Nephron progenitor cell (in vitro differentiated cells): Measurements from ENCODE around the gene PPP1CA.

Experiments
- DNase-seq: peaks from one replicate; pipeline ENCODE4 v3.0.0; 2021
- H3K27ac Mint-ChIP-seq: 2 replicates; pipeline ENCODE4 v1.8.0; 2021; ENCODE audit warnings: mild to moderate bottlenecking, moderate library complexity, mixed read lengths
- H3K27me3 Mint-ChIP-seq: 2 replicates; pipeline ENCODE4 v1.8.0; 2021; ENCODE audit warnings: mild to moderate bottlenecking, low read depth, mixed read lengths; ENCODE audit not compliant: poor library complexity
- H3K36me3 Mint-ChIP-seq: 2 replicates; pipeline ENCODE4 v1.8.0; 2021; ENCODE audit warnings: low read depth, mixed read lengths
- H3K4me1 Mint-ChIP-seq: 2 replicates; pipeline ENCODE4 v1.8.0; 2021; ENCODE audit warnings: mixed read lengths
- H3K4me3 Mint-ChIP-seq: 2 replicates; pipeline ENCODE4 v1.8.0; 2021; ENCODE audit warnings: mild to moderate bottlenecking, moderate library complexity, mixed read lengths
- H3K9me3 Mint-ChIP-seq: 2 replicates; pipeline ENCODE4 v1.8.0; 2021; ENCODE audit warnings: mild to moderate bottlenecking, moderate library complexity, mixed read lengths
- CTCF ChIP-seq: fragments of 200-600 bp; sonication (generic); IDR thresholded peaks from 2 replicates; pipeline ENCODE4 v1.5.0; 2021; ENCODE audit warnings: antibody characterized with exemption

PPP1CA gene

GRCh38 chr11:67412495-67413179 lies 11.0 kb upstream of the PPP1CA start:
- no peak for TF ChIP-seq CTCF
- peaks cover 39% of the 10 kb centered on the region for H3K4me1 Mint-ChIP-seq
- H3K4me3 Mint-ChIP-seq = no peak overlapping the region
- no peaks in the 10 kb centered on the region for H3K36me3 Mint-ChIP-seq
- H3K27ac Mint-ChIP-seq = no peak overlapping the region
- peaks cover 49% of the 10 kb centered on the region for H3K27me3 Mint-ChIP-seq
- no peak for DNase-seq
- H3K9me3 Mint-ChIP-seq = no peaks in the 10 kb centered on the region

GRCh38 chr11:67411785-67412152 lies 10.1 kb upstream of the PPP1CA start:
- H3K27ac Mint-ChIP-seq = no peak overlapping the region
- peaks cover 48% of the 10 kb centered on the region for H3K27me3 Mint-ChIP-seq
- no peak for TF ChIP-seq CTCF
- no peak for DNase-seq
- H3K36me3 Mint-ChIP-seq = no peaks in the 10 kb centered on the region
- no peak overlapping the region for H3K4me3 Mint-ChIP-seq
- H3K9me3 Mint-ChIP-seq = no peaks in the 10 kb centered on the region
- H3K4me1 Mint-ChIP-seq = peaks cover 44% of the 10 kb centered on the region

- TF ChIP-seq CTCF = no peak
- DNase-seq = no peak
- no peak overlapping the region for H3K27ac Mint-ChIP-seq
- no peaks in the 10 kb centered on the region for H3K36me3 Mint-ChIP-seq
- H3K4me3 Mint-ChIP-seq = no peak overlapping the region
- H3K27me3 Mint-ChIP-seq = peaks cover 42% of the 10 kb centered on the region
- H3K9me3 Mint-ChIP-seq = no peaks in the 10 kb centered on the region
- H3K4me1 Mint-ChIP-seq = peaks cover 38% of the 10 kb centered on the region
Measured at GRCh38 chr11:67410984-67411784, 9.5 kb upstream of the PPP1CA start.

- Mint-ChIP-seq H3K36me3 (no peaks in the 10 kb centered on the region), H3K4me1 (peaks cover 36% of the 10 kb centered on the region), H3K27ac (no peak overlapping the region), H3K9me3 (no peaks in the 10 kb centered on the region), H3K27me3 (peaks cover 38% of the 10 kb centered on the region), H3K4me3 (no peak overlapping the region)
- TF ChIP-seq CTCF = no peak
- no peak for DNase-seq
Measured at GRCh38 chr11:67410369-67410831, 8.7 kb upstream of the PPP1CA start.

GRCh38 chr11:67409781-67410368 lies 8.2 kb upstream of the PPP1CA start:
- H3K27ac Mint-ChIP-seq = no peak overlapping the region
- DNase-seq = no peak

More at GRCh38 chr11:67409781-67410368, 8.2 kb upstream of the PPP1CA start:
- Mint-ChIP-seq H3K27me3 (peaks cover 33% of the 10 kb centered on the region), H3K9me3 (no peaks in the 10 kb centered on the region), H3K4me1 (peaks cover 36% of the 10 kb centered on the region), H3K36me3 (no peaks in the 10 kb centered on the region), H3K4me3 (no peak overlapping the region)
- no peak for TF ChIP-seq CTCF
